ENCODE data around the gene UBFD1. TPM values are rescaled to one million over a fixed set of nuclear protein-coding genes. Genes with fewer than 3 reads are reported as not detected.

UBFD1 gene
- total and polyA plus RNA-seq, 10 of the 15 experiments (the other 5 are each of a cell fraction or from before 2014, with no cell fraction given), result 7.3 to 48.5 (median 32.1) TPM

GRCh38 chr16:23538919-23539278 is 18.6 kb upstream of the UBFD1 start:
- no peak for TF ChIP-seq YY1 (IDR thresholded peaks at IDR 0.05; ENCODE audit: low read depth, low read length)
- TF ChIP-seq BCL11A (IDR thresholded peaks at IDR 0.05; ENCODE audit: low read depth, low read length), result no peak
- TF ChIP-seq ZBED1 (IDR thresholded peaks at IDR 0.05; ENCODE audit: borderline replicate concordance), result no peak
- no peak for TF ChIP-seq NR2C1 (IDR thresholded peaks at IDR 0.05)
- no peak for TF ChIP-seq ATF3 (IDR thresholded peaks at IDR 0.05; ENCODE audit: borderline replicate concordance, extremely low read depth, low read depth, low read length)
- TF ChIP-seq RB1 (IDR thresholded peaks at IDR 0.05; ENCODE audit: borderline replicate concordance), result no peak
- TF ChIP-seq SKIL (IDR thresholded peaks at IDR 0.05; ENCODE audit: low read depth, poor library complexity, severe bottlenecking), result no peak
- TF ChIP-seq SRF (IDR thresholded peaks at IDR 0.05; ENCODE audit: low read depth in 2 of 2, low read length in 2 of 2), result no peak
- no peak for TF ChIP-seq REST (IDR thresholded peaks at IDR 0.05; ENCODE audit: low read depth, low read length)
- no peak for TF ChIP-seq ZNF622 (IDR thresholded peaks at IDR 0.05)
- in situ Hi-C loops (cut with MboI), result no loop called here

More at GRCh38 chr16:23538919-23539278, 18.6 kb upstream of the UBFD1 start:
- WGBS (ENCODE audit: insufficient coverage, insufficient replicate concordance, low lambda C conversion rate, missing lambda C conversion rate), result 100% methylated on average over 1 of the region's 1 CpG
- ATAC-seq (no peak), FAIRE-seq (no peak), DNase-seq (ENCODE audit: low read depth, low spot score) (no peak)
- intact Hi-C loops (cut with micrococcal nuclease; ENCODE audit: unreplicated experiment), result no loop called here
- SMC1A ChIA-PET (ENCODE audit: uncharacterized antibody, unreplicated experiment), result interaction anchor here (1.0 kb wide), 1 partner anchor 21 kb away, joined by 4 read pairs; no protein-coding TSS in a partner anchor
- Histone ChIP-seq H2AFZ (ENCODE audit: control insufficient read depth, low read depth, low read length) (no peak overlapping the region), H3K27me3 (replicated peaks in 1 of 2; ENCODE audit: control insufficient read depth in 2 of 2, insufficient read depth in 2 of 2, low read length in 1 of 2) (no peaks in the 10 kb centered on the region), H3K9me3 (replicated peaks; ENCODE audit: control insufficient read depth, insufficient read depth, low read length) (no peaks in the 10 kb centered on the region), H3K27ac (ENCODE audit: control insufficient read depth, insufficient read depth) (no peak overlapping the region), H3K4me1 (ENCODE audit: control insufficient read depth, insufficient read depth, low read length) (no peaks in the 10 kb centered on the region), H3K9ac (ENCODE audit: control insufficient read depth, insufficient read depth, low read length) (no peak overlapping the region), H4K20me1 (ENCODE audit: control insufficient read depth, insufficient read depth) (no peaks in the 10 kb centered on the region), H3K79me2 (ENCODE audit: control insufficient read depth, insufficient read depth, low read length) (no peaks in the 10 kb centered on the region), H3K36me3 (ENCODE audit: control insufficient read depth in 2 of 2, insufficient read depth in 2 of 2, low read length in 1 of 2) (peaks cover 17 to 34% of the 10 kb centered on the region in 2 experiments), H3K4me3 (no peak overlapping the region), H3K4me2 (ENCODE audit: control insufficient read depth, insufficient read depth) (no peak overlapping the region)
- RAD21 ChIA-PET (ENCODE audit: unreplicated experiment), result no interaction called here
- BruUV-seq (replicated peaks), result no TSS peak
- CTCF ChIA-PET, result interaction anchor here (0.8 to 2.5 kb wide), 3 partner anchors 17 to 103 kb away, joined by 3 to 6 read pairs (median 4); partner anchors contain the start of gene NDUFAB1
- POLR2A ChIA-PET, result interaction anchor here (0.8 kb wide), 2 partner anchors 16 to 33 kb away, joined by 3 to 4 read pairs; no protein-coding TSS in a partner anchor
